ENCODE results near the gene CFAP77.

The CFAP77 gene

DNA sequence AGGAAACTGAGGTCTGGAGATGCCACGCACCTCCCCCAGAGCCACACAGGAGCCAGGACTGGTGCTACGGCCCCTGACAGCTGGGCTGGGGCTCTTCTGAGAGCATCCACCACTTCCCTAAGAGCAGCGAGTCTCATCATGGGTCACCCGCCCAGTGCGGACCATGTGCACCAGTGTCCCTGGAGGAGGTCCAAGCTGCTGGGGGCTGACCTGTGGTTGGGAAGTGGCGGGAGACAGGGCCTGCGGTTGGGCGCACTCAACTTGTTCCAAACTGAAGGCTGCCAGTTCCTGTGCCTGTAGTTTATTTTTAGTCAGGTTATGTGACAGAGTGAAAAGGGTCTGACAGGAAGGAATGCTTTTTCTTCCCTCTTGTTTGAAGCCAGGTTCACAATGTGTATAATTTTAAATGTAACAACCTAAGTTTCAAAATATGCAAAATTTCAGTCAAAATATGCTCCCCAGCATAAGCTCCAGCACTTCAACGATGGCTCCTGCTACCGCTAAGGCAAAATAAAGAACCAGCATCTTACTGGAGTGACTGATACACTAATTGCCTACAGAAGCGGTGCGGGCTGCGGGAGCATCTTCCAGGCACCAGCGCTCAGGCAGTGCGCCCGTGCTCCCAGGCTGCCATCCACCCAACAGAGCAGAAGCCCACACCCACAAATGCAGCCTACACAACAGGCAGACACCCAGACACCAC is 187.2 kb downstream of the CFAP77 start:
- DNase-seq, result no peak

DNA sequence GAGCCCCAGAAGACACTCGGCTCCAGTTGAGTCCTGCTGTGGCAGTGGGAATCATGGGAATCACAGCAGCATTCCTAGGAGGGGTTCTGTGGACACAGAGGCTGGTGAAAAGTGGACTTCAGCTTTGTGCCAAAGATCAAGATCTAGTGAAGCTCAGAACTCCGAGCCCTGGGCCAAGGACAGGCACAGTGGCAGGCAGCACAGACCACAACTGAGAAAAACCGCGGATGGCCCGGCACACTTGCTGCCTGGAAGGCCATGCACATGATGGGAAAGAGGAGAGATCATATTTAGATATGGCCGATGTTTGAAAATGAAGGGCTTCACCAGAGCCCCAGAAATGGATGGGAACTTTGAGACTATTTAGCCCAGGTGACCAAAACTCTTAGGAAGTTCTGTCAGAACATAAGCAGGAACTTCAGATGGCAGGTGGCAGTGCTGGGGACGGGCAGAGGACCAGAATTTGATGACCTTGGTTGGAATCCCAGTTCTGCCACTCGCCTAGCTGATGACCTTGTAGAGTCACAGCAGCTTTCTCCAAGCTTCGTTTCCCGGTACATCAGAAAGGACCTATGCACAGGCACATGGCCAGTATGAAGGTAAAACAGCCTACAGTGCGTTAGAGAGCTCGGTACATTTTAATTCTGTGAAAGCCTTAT is 190.4 kb downstream of the CFAP77 start:
- DNase-seq, result no peak

DNA sequence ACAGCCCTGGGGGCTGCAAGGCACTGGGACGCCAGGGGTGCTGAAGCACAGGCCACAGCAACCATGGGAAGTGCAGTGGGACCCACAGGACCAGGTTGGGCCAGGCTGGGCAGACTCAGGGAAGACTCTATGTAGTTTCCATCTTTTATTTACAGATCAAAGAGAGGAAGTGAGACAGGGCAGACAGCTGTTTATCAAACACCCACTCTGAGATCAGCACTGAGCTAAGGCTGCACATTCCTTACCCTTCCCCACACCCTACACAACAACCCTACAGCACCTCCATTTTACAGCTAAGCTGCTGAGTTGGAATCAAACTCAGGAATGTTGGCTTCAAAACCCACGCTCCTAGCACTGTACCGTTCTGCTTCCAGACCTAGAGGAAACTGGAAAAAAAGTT is 192.2 kb downstream of the CFAP77 start:
- DNase-seq, result no peak

- no peak for DNase-seq
Measured at GRCh38 chr9:132605387-132605786, 195.4 kb downstream of the CFAP77 start.

DNA sequence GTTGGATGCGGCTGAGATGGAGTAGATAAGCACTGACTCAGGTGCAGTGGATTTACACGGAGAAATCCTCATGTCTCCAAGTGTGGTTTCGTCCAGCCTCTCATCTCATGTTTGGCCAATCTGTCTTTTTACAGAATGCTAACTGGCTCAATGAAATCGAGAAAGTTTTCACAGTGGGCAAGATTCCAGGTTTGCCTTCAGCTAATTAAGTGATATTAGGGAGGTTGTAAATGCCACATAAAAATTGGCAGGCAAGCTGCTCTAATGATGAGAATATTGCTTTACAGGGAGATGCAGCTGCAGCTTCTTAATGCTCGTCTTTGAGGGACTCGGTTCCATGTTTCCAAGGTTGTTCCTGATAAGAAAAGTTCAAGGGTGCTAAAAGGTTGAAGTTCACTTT is 196.1 kb downstream of the CFAP77 start:
- no peak for DNase-seq

DNA sequence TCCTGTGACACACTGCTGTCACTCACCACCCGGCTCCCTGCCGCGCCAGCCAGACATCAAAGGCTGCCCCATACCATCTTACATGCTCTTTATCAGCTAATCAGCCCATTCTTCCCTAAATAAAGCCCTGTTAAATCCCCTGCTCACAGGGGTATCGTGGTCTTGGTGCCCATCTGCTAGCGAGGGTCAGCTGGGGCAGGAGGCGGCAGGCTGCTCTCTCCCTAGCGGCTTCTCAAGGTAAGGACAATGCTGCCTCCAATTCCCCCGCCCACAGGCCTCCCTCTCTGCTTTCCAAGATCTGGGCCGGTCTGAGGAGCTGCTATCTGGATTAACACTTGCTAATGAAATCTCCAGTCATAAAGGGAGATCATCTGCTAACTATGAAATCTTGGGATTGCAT is 199.2 kb downstream of the CFAP77 start:
- DNase-seq, result no peak

- no peak for DNase-seq
Measured at GRCh38 chr9:132609829-132610228, 199.8 kb downstream of the CFAP77 start.

DNA sequence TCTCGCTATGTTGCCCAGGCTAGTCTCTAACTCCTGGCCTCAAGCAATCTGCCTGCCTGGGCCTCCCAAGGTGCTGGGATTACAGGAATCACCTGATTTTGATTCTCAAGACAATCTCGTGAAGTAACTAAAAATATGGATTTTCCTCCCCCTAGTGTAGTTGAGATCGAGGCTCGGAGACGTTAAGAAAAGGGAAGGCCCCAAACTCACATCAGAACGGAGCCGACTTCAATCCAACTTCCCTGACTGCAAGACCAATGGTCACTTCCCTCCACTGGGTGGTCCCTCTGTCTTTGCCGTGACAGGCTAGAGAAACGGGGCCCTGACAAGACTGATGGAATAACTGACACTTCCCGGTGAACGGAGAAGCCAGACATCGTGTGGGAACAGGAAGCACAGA is 200.7 kb downstream of the CFAP77 start:
- DNase-seq, result no peak

- DNase-seq, result no peak
Measured at GRCh38 chr9:132614324-132614723, 204.3 kb downstream of the CFAP77 start.

DNA sequence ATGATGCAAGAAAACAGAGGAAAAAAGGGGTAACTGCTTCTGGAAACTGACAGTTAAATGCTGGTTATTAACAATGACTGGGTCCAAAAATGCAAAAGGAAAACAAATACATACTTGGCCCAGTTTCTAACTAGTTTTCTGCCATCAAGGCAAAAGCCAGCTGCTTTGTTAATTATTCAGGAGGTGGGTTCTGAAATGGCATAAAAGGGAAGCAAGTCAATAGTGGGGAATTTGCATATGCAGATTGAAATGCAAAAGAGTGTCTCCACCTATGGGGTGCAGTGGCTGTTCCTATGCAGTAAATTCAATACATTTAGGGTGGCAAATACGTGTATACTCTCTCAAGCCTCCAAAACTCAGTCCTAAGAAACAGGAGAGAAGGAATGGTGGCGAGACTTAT is 205.8 kb downstream of the CFAP77 start:
- DNase-seq, result no peak

GRCh38 chr9:132616725-132617124 is 206.7 kb downstream of the CFAP77 start:
- no peak for DNase-seq

- no peak for DNase-seq
Measured at GRCh38 chr9:132622159-132622558, 212.1 kb downstream of the CFAP77 start.

All from right kidney (tissue), 1 donor.